IMR-90 (cell line): ENCODE measurements around the gene HAND1. TPM values are rescaled to one million over a fixed set of nuclear protein-coding genes. Genes with fewer than 3 reads are reported as not detected.

Experiments used
- ATAC-seq: fragments of 200-7000 bp; cut with Tn5 transposase; 2 replicates; pipeline ENCODE4 v1.9.1; 2020; ENCODE audit warnings: low read depth, mild to moderate bottlenecking, moderate library complexity
- BruUV-seq: library from RNA; stranded (reverse); fragments of 400-500 nt; replicated peaks from 2 replicates; lab custom pipeline; 2021; lab: Mats Ljungman, UMichigan
- CTCF ChIA-PET: fragments of 300-600 bp; formaldehyde crosslinking; extraction: SDS; loops from one replicate; lab custom pipeline; 2021; ENCODE audit warnings: antibody characterized with exemption; lab: Yijun Ruan, JAX
- POLR2A ChIA-PET: fragments of 300-600 bp; sonication (Branson Sonifier 250); formaldehyde crosslinking; loops from one replicate; lab custom pipeline; 2022; ENCODE audit warnings: antibody characterized with exemption; ENCODE audit not compliant: unreplicated experiment; lab: Charles Lee
- DNase-seq: peaks from one replicate; pipeline ENCODE4 v3.0.0; 2013
- H2AFZ ChIP-seq: replicated peaks from 2 replicates; pipeline ENCODE3; 2013; ENCODE audit warnings: low read length, mild to moderate bottlenecking; ENCODE audit not compliant: poor library complexity
- H2AK5ac ChIP-seq: 2 replicates; pipeline ENCODE4 v1.6.1; 2013; ENCODE audit warnings: low read depth, low read length, inconsistent platforms
- H2AK9ac ChIP-seq: replicated peaks from 2 replicates; pipeline ENCODE3; 2013; ENCODE audit warnings: mild to moderate bottlenecking, low read depth, low read length, moderate library complexity; ENCODE audit not compliant: poor library complexity
- H2BK120ac ChIP-seq: 2 replicates; pipeline ENCODE4 v1.6.1; 2013; ENCODE audit warnings: low read depth, low read length, inconsistent platforms
- H2BK15ac ChIP-seq: 3 replicates; pipeline ENCODE4 v1.6.1; 2013; ENCODE audit warnings: low read depth, low read length, inconsistent platforms
- H2BK20ac ChIP-seq: 2 replicates; pipeline ENCODE4 v1.6.1; 2013; ENCODE audit warnings: low read depth, mild to moderate bottlenecking, inconsistent platforms, low read length, moderate library complexity
- H2BK5ac ChIP-seq: 2 replicates; pipeline ENCODE4 v1.6.1; 2013; ENCODE audit warnings: mild to moderate bottlenecking, low read depth, low read length, inconsistent platforms; ENCODE audit not compliant: poor library complexity, severe bottlenecking
- H3K14ac ChIP-seq: replicated peaks from 2 replicates; pipeline ENCODE4 v1.6.1; 2013; ENCODE audit warnings: low read depth, low read length, inconsistent platforms
- H3K18ac ChIP-seq: 2 replicates; pipeline ENCODE4 v1.6.1; 2013; ENCODE audit warnings: low read depth, low read length, control low read depth
- H3K23ac ChIP-seq: 2 replicates; pipeline ENCODE4 v1.6.1; 2013; ENCODE audit warnings: low read depth, low read length, inconsistent platforms
- H3K27ac ChIP-seq: 2 replicates; pipeline ENCODE4 v1.5.1; 2013; ENCODE audit warnings: mild to moderate bottlenecking, control low read depth, low read length; ENCODE audit not compliant: insufficient read depth
- H3K27me3 ChIP-seq: 2 replicates; pipeline ENCODE4 v1.6.1; 2013; ENCODE audit warnings: low read length; ENCODE audit not compliant: control insufficient read depth, insufficient read depth
- H3K36me3 ChIP-seq: 2 replicates; pipeline ENCODE4 v1.6.1; 2013; ENCODE audit warnings: low read length, mixed read lengths; ENCODE audit not compliant: control insufficient read depth, insufficient read depth
- H3K4ac ChIP-seq: 2 replicates; pipeline ENCODE4 v1.6.1; 2013; ENCODE audit warnings: low read depth, low read length, inconsistent platforms
- H3K4me1 ChIP-seq: 2 replicates; pipeline ENCODE4 v1.6.1; 2013; ENCODE audit warnings: low read length, mixed read lengths; ENCODE audit not compliant: control insufficient read depth, insufficient read depth
- H3K4me2 ChIP-seq: 2 replicates; pipeline ENCODE4 v1.6.1; 2013; ENCODE audit warnings: low read depth, mild to moderate bottlenecking, control low read depth, low read length, moderate library complexity
- H3K4me3 ChIP-seq: 2 replicates; pipeline ENCODE4 v1.5.1; 2013; ENCODE audit warnings: low read depth, mild to moderate bottlenecking, control low read depth, low read length, moderate library complexity; ENCODE audit not compliant: insufficient read depth
- H3K56ac ChIP-seq: 2 replicates; pipeline ENCODE4 v1.6.1; 2013; ENCODE audit warnings: low read length, inconsistent platforms; ENCODE audit not compliant: insufficient read depth; ENCODE audit errors: extremely low read depth
- H3K79me1 ChIP-seq, 2 experiments: 2 replicates each; pipeline ENCODE4 v1.6.1; 2013; ENCODE audit warnings: low read length in 2 of 2, inconsistent platforms in 1 of 2, low read depth in 1 of 2
- H3K9ac ChIP-seq: 2 replicates; pipeline ENCODE4 v1.6.1; 2013; ENCODE audit warnings: low read depth, low read length, control low read depth
- H3K9me1 ChIP-seq: 2 replicates; pipeline ENCODE4 v1.6.1; 2013; ENCODE audit warnings: low read length, inconsistent platforms; ENCODE audit not compliant: insufficient read depth
- H3K9me3 ChIP-seq: 2 replicates; pipeline ENCODE4 v1.6.1; 2013; ENCODE audit warnings: low read length; ENCODE audit not compliant: control insufficient read depth, insufficient read depth
- H4K20me1 ChIP-seq: 2 replicates; pipeline ENCODE4 v1.6.1; 2013; ENCODE audit warnings: low read length, inconsistent platforms; ENCODE audit not compliant: insufficient read depth
- H4K5ac ChIP-seq: 2 replicates; pipeline ENCODE4 v1.6.1; 2013; ENCODE audit warnings: mild to moderate bottlenecking, low read depth, low read length, control low read depth
- H4K8ac ChIP-seq, 2 experiments: 2 replicates each; pipeline ENCODE4 v1.6.1; 2013; ENCODE audit warnings: low read depth in 2 of 2, low read length in 2 of 2, control low read depth in 1 of 2, inconsistent platforms in 1 of 2
- H4K91ac ChIP-seq: 2 replicates; pipeline ENCODE4 v1.6.1; 2013; ENCODE audit warnings: low read depth, low read length, inconsistent platforms; ENCODE audit not compliant: insufficient read depth
- CTCF ChIP-seq: conservative IDR thresholded peaks from 2 replicates; pipeline ENCODE4 v1.5.1; 2012; ENCODE audit warnings: mild to moderate bottlenecking, low read depth, low read length, improper control_type of control experiment
- MAFK ChIP-seq: IDR thresholded peaks from 2 replicates; pipeline ENCODE4 v1.6.1; 2012; ENCODE audit warnings: low read depth, low read length, improper control_type of control experiment
- RFX5 ChIP-seq: IDR thresholded peaks from 2 replicates; pipeline ENCODE4 v1.8.0; 2012; ENCODE audit warnings: low read depth, mild to moderate bottlenecking, low read length, moderate library complexity
- WGBS, 2 experiments: methylation state at CpG; one replicate each; pipeline versions ENCODE4 v1.1.5 to v1.1.7; 2013; ENCODE audit warnings: missing lambda C conversion rate in 2 of 2; ENCODE audit not compliant: insufficient read length in 1 of 2; ENCODE audit errors: extremely low coverage in 2 of 2; 5-methylcytosine and 5-hydroxymethylcytosine counted together
- dilution Hi-C: fragments of 300-500 bp; cut with HindIII; formaldehyde crosslinking; loops from one replicate; pipeline ENCODE4 v1.14.3; 2018; ENCODE audit warnings: low sequenced_read_pairs; ENCODE audit not compliant: unreplicated experiment
- in situ Hi-C: fragments of 300-500 bp; cut with MboI; formaldehyde crosslinking; loops from 3 replicates; pipeline ENCODE4 v1.14.3; 2019; ENCODE audit warnings: low sequenced_read_pairs, inconsistent platforms, mixed read lengths
- intact Hi-C: fragments of 100-400 bp; cut with micrococcal nuclease; formaldehyde crosslinking; loops from 2 replicates; pipeline ENCODE4 v1.10.0; 2022
- polyA plus RNA-seq, 3 experiments: library from polyadenylated mRNA; depleted of rRNA; stranded (reverse); fragments of >200 nt; gene quantifications; 2 replicates each; pipeline ENCODE4 v1.2.3, GENCODE V29; 2012; ENCODE audit warnings: low replicate concordance in 1 of 3
- total RNA-seq: library from RNA; depleted of rRNA; stranded (reverse); fragments of >200 nt; gene quantifications from 2 replicates; pipeline ENCODE4 v1.2.3, GENCODE V29; 2012

Gene HAND1
- total and polyA plus RNA-seq, 2 of the 4 experiments (the other 2 are of a cell fraction): not detected

GRCh38 chr5:154480847-154481246, 2.8 kb upstream of the HAND1 start:
- Histone ChIP-seq H3K56ac (no peak overlapping the region), H2AK9ac (no peak overlapping the region), H3K4ac (no peak overlapping the region), H2BK5ac (no peak overlapping the region), H3K9ac (no peak overlapping the region), H3K4me1 (peaks cover 2% of the 10 kb centered on the region; the same call in 1 of the 2 replicates), H3K79me1 (no peaks in the 10 kb centered on the region), H3K27me3 (peaks cover 99% of the 10 kb centered on the region), H2BK120ac (no peak overlapping the region), H4K20me1 (no peaks in the 10 kb centered on the region; the same call in 1 of the 2 replicates), H3K4me2 (no peak overlapping the region), H4K5ac (no peak overlapping the region), H3K18ac (no peak overlapping the region), H3K36me3 (no peaks in the 10 kb centered on the region), H3K14ac (no peak overlapping the region), H3K4me3 (no peak overlapping the region), H2AFZ (no peak overlapping the region), H3K23ac (no peak overlapping the region), H4K91ac (no peak overlapping the region), H2AK5ac (no peak overlapping the region), H4K8ac (no peak overlapping the region), H3K9me1 (no peaks in the 10 kb centered on the region), H2BK20ac (no peak overlapping the region), H2BK15ac (no peak overlapping the region), H3K9me3 (peaks cover 10% of the 10 kb centered on the region), H3K27ac (no peak overlapping the region)
- ATAC-seq: no peak
- 0% methylated on average over 1 of the region's 3 CpGs; no CpG with 5 or more reads in 1 of the 2 experiments for WGBS, 2 experiments
- POLR2A ChIA-PET: no interaction called here
- in situ Hi-C loops: no loop called here
- CTCF ChIA-PET: no interaction called here
- dilution Hi-C loops: no loop called here
- intact Hi-C loops: no loop called here
- DNase-seq: no peak
- BruUV-seq: no TSS peak
- TF ChIP-seq MAFK (no peak), CTCF (no peak), RFX5 (no peak)
